Activated CD8-positive, alpha-beta memory T cell treated with anti-CD3 and anti-CD28 coated beads for 48 hours (primary cell): ENCODE measurements around the gene ZBTB7C.

Experiments
- DNase-seq, 3 experiments: peaks; one replicate each; pipeline ENCODE4 v3.0.0-alpha.2; 2020; ENCODE audit warnings: low read depth in 2 of 3, low spot score in 2 of 3

ZBTB7C gene

GRCh38 chr18:48263914-48264902, 145.0 kb downstream of the ZBTB7C start:
- DNase-seq, result no peak

GRCh38 chr18:48263192-48263853, 145.9 kb downstream of the ZBTB7C start:
- no peak for DNase-seq

GRCh38 chr18:48260237-48260636, 148.9 kb downstream of the ZBTB7C start:
- DNase-seq, result no peak

GRCh38 chr18:48256848-48257247, 152.3 kb downstream of the ZBTB7C start:
- no peak for DNase-seq

GRCh38 chr18:48254077-48254602, 155.0 kb downstream of the ZBTB7C start:
- DNase-seq, result no peak

- DNase-seq, result no peak
These were observed 156.7 kb downstream of the ZBTB7C start for GRCh38 chr18:48252525-48252924.

- no peak for DNase-seq
These were observed 158.3 kb downstream of the ZBTB7C start for GRCh38 chr18:48250918-48251317.

GRCh38 chr18:48250362-48250907, 158.7 kb downstream of the ZBTB7C start:
- no peak for DNase-seq

GRCh38 chr18:48249854-48250253, 159.3 kb downstream of the ZBTB7C start:
- no peak for DNase-seq

- DNase-seq, result no peak
These were observed 164.7 kb downstream of the ZBTB7C start for GRCh38 chr18:48244530-48244929.

GRCh38 chr18:48238636-48239035, 170.5 kb downstream of the ZBTB7C start:
- no peak for DNase-seq

- DNase-seq, result no peak
These were observed 171.0 kb downstream of the ZBTB7C start for GRCh38 chr18:48238206-48238605.

GRCh38 chr18:48236822-48237221, 172.4 kb downstream of the ZBTB7C start:
- DNase-seq, result no peak

- no peak for DNase-seq
These were observed 178.6 kb downstream of the ZBTB7C start for GRCh38 chr18:48230467-48231113.

GRCh38 chr18:48229552-48229981, 179.6 kb downstream of the ZBTB7C start:
- no peak for DNase-seq

- DNase-seq, result no peak
These were observed 180.3 kb downstream of the ZBTB7C start for GRCh38 chr18:48228841-48229240.

- DNase-seq, result no peak
These were observed 180.9 kb downstream of the ZBTB7C start for GRCh38 chr18:48228301-48228715.

GRCh38 chr18:48227206-48227605, 182.0 kb downstream of the ZBTB7C start:
- DNase-seq, result no peak

GRCh38 chr18:48226401-48226800, 182.8 kb downstream of the ZBTB7C start:
- no peak for DNase-seq

- DNase-seq, result no peak
These were observed 187.1 kb downstream of the ZBTB7C start for GRCh38 chr18:48222118-48222517.
